PC-3 (cell line): Measurements from ENCODE around the gene ATP5ME. TPM values are rescaled to one million over a fixed set of nuclear protein-coding genes. Genes with fewer than 3 reads are reported as not detected.
"Not testable (repeated sequence)": the region's sequence is repeated elsewhere in the genome, so short reads cannot be mapped to it uniquely, and the experiment has no call there.

Experiments used
- ATAC-seq: fragments of 200-7000 bp; cut with Tn5 transposase; 2 replicates; pipeline ENCODE4 v1.9.1; 2020; ENCODE audit warnings: mild to moderate bottlenecking, moderate library complexity
- BruUV-seq: library from RNA; stranded (reverse); fragments of 400-500 nt; replicated peaks from 2 replicates; lab custom pipeline; 2021; lab: Mats Ljungman, UMichigan
- CTCF ChIA-PET: fragments of 300-600 bp; sonication (Branson Sonifier 250); formaldehyde crosslinking; loops from one replicate; lab custom pipeline; 2022; ENCODE audit warnings: antibody characterized with exemption; lab: Charles Lee
- POLR2A ChIA-PET: fragments of 300-600 bp; sonication (Branson Sonifier 250); formaldehyde crosslinking; loops from one replicate; lab custom pipeline; 2022; ENCODE audit warnings: antibody characterized with exemption; ENCODE audit not compliant: unreplicated experiment; lab: Charles Lee
- DNase-seq: peaks from one replicate; pipeline ENCODE4 v3.0.0-alpha.2; 2015
- H2AFZ ChIP-seq: fragments of 300-600 bp; sonication (generic); 2 replicates; pipeline ENCODE4 v1.6.0; 2016; ENCODE audit warnings: antibody characterized with exemption, low read length
- H3F3A ChIP-seq: fragments of 300-600 bp; sonication (generic); one replicate; pipeline ENCODE4 v1.6.0; 2017; ENCODE audit warnings: antibody characterized with exemption, low read length, control low read depth, mild to moderate bottlenecking; ENCODE audit not compliant: unreplicated experiment
- H3K27ac ChIP-seq: fragments of 300-600 bp; sonication (generic); 2 replicates; pipeline ENCODE4 v1.5.1; 2016; ENCODE audit warnings: mild to moderate bottlenecking, low read length
- H3K27me3 ChIP-seq: fragments of 300-600 bp; sonication (generic); 2 replicates; pipeline ENCODE4 v1.6.1; 2016; ENCODE audit warnings: low read length, mixed read lengths
- H3K36me3 ChIP-seq: fragments of 300-600 bp; sonication (generic); 2 replicates; pipeline ENCODE4 v1.6.1; 2016; ENCODE audit warnings: low read depth, mixed run types, low read length, mixed read lengths
- H3K4me1 ChIP-seq: fragments of 300-600 bp; sonication (generic); 2 replicates; pipeline ENCODE4 v1.5.1; 2016; ENCODE audit warnings: low read length; ENCODE audit not compliant: insufficient read depth
- H3K4me2 ChIP-seq: fragments of 300-600 bp; sonication (generic); 2 replicates; pipeline ENCODE4 v1.6.0; 2016; ENCODE audit warnings: low read length
- H3K4me3 ChIP-seq: fragments of 300-600 bp; sonication (generic); 2 replicates; pipeline ENCODE4 v1.5.1; 2016; ENCODE audit warnings: mild to moderate bottlenecking, low read length, mixed read lengths
- H3K79me2 ChIP-seq: fragments of 300-600 bp; sonication (generic); 2 replicates; pipeline ENCODE4 v1.6.1; 2017; ENCODE audit warnings: low read length, mixed read lengths
- H3K9ac ChIP-seq: fragments of 300-600 bp; sonication (generic); 2 replicates; pipeline ENCODE4 v1.6.0; 2016; ENCODE audit warnings: mild to moderate bottlenecking, low read length
- H3K9me2 ChIP-seq: fragments of 300-600 bp; sonication (generic); replicated peaks from 2 replicates; pipeline ENCODE4 v1.6.1; 2016; ENCODE audit warnings: mixed run types, low read length, mixed read lengths
- H3K9me3 ChIP-seq: fragments of 300-600 bp; sonication (generic); 2 replicates; pipeline ENCODE4 v1.6.1; 2016; ENCODE audit warnings: low read length, mixed read lengths
- H4K20me1 ChIP-seq: fragments of 300-600 bp; sonication (generic); 2 replicates; pipeline ENCODE4 v1.6.1; 2016; ENCODE audit warnings: low read length, mixed read lengths
- EZH2 ChIP-seq: fragments of 300-600 bp; sonication (generic); IDR thresholded peaks from one replicate; pipeline ENCODE4 v1.6.1; 2017; ENCODE audit warnings: antibody characterized with exemption, mild to moderate bottlenecking, low read length; ENCODE audit not compliant: unreplicated experiment
- EZH2phosphoT487 ChIP-seq: fragments of 300-600 bp; sonication (generic); IDR thresholded peaks from 2 replicates; pipeline ENCODE4 v1.6.1; 2018; ENCODE audit warnings: mild to moderate bottlenecking, antibody characterized with exemption, low read length, borderline replicate concordance
- intact Hi-C: fragments of 100-400 bp; cut with micrococcal nuclease; formaldehyde crosslinking; loops from 2 replicates; pipeline ENCODE4 v1.9.0; 2023
- total RNA-seq: library from RNA; depleted of rRNA; stranded (reverse); fragments of >200 nt; gene quantifications from 2 replicates; pipeline ENCODE4 v1.2.3, GENCODE V29; 2014
- TF ChIP-seq, protein P1 (sequence below): fragments of 300-600 bp; sonication (generic); conservative IDR thresholded peaks from 2 replicates; pipeline ENCODE4 v1.5.1; 2017; ENCODE audit warnings: antibody characterized with exemption, low read depth, mild to moderate bottlenecking, low read length

The ATP5ME gene
- total RNA-seq, 1 experiment from 2014 or later: 579 TPM

DNA sequence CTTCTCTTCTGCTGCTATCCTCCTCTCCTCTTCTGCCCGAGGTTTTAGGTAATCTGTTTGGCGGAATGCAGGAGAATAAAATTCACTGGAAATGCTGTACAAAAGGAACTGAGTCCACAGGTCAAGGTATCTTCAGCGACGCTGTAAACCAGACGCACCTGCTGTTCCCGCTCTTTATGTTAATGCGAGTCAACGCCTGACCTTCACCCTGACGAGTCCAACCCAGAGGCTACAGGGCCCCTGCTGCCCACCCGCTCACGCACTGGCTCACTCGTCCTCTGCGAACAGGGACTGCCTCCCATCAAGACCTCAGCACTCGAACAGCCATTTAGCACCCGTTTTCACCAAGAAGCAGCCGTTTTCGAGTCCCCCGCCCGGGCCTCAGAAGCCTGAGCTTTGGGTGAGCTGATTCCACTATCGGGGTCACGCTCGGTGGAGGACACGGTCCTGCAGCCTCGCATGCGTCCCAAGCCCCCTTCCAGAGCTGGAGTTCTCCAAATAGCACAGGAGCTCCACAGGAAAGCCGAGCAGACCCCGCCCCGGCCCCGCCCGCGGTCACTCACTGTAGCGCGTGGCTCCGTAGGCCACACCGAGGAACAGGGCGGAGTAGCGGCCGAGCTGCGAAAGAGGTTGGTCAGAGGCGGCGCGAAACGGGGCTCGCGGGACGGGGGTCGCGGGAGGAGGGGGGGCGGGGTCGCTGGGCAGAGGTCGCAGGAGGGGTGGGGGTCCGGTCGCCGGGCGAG lies 556 bp downstream of the ATP5ME start:
- peak overlapping the region; percentile 98 for H3K4me2 ChIP-seq
- POLR2A ChIA-PET: interaction anchor here (0.6 kb wide), 1 partner anchor 257 kb away, joined by 5 read pairs; no protein-coding TSS in a partner anchor
- H3K9me2 ChIP-seq: no peaks in the 10 kb centered on the region
- H3K36me3 ChIP-seq: peaks cover 13% of the 10 kb centered on the region
- BruUV-seq: no TSS peak
- no peaks in the 10 kb centered on the region for H3K27me3 ChIP-seq
- H3K79me2 ChIP-seq: peaks cover 20% of the 10 kb centered on the region
- H3K9ac ChIP-seq: peak overlapping the region; percentile 86
- H4K20me1 ChIP-seq: no peaks in the 10 kb centered on the region
- DNase-seq (no peak), ATAC-seq (peak; percentile 31)
- H3F3A ChIP-seq: no peaks in the 10 kb centered on the region
- no peak overlapping the region for H2AFZ ChIP-seq
- TF ChIP-seq EZH2phosphoT487: no peak
- no peak for TF ChIP-seq EZH2
- TF ChIP-seq, protein P1, sequence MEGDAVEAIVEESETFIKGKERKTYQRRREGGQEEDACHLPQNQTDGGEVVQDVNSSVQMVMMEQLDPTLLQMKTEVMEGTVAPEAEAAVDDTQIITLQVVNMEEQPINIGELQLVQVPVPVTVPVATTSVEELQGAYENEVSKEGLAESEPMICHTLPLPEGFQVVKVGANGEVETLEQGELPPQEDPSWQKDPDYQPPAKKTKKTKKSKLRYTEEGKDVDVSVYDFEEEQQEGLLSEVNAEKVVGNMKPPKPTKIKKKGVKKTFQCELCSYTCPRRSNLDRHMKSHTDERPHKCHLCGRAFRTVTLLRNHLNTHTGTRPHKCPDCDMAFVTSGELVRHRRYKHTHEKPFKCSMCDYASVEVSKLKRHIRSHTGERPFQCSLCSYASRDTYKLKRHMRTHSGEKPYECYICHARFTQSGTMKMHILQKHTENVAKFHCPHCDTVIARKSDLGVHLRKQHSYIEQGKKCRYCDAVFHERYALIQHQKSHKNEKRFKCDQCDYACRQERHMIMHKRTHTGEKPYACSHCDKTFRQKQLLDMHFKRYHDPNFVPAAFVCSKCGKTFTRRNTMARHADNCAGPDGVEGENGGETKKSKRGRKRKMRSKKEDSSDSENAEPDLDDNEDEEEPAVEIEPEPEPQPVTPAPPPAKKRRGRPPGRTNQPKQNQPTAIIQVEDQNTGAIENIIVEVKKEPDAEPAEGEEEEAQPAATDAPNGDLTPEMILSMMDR: no peak
- H3K4me3 ChIP-seq: peak overlapping the region; percentile 96
- H3K9me3 ChIP-seq: no peaks in the 10 kb centered on the region
- H3K4me1 ChIP-seq: peaks cover 25% of the 10 kb centered on the region
- H3K27ac ChIP-seq: peak overlapping the region; percentile 26; the same call in 1 of the 2 replicates
- intact Hi-C loops: no loop called here
- CTCF ChIA-PET: interaction anchor here (1.0 kb wide), 1 partner anchor 71 kb away, joined by 5 read pairs; no protein-coding TSS in a partner anchor

DNA sequence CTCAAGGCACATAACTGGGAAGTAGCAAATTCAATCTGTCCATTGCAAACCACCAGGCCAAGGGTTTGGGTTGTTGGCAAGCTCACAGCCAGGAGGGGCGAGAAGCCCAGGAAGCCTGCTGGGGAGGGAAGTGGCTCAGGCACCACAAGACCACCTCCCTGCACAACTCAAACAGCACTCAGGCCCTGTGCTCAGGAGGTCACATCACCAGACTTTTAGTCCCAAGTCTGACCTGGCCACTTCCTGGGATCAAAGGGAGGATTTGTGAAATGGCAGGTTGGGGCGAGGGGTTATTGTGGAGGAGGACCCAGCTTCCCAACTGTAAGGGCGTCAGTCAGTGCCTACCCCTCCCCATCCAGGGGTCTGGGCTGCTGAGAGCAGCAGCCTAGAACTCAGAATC lies 2.3 kb downstream of the ATP5ME start:
- Histone ChIP-seq H3K4me1 (peaks cover 14% of the 10 kb centered on the region), H3K27ac (no peak overlapping the region), H3K27me3 (no peaks in the 10 kb centered on the region), H3K36me3 (peaks cover 13% of the 10 kb centered on the region), H4K20me1 (no peaks in the 10 kb centered on the region), H3K4me3 (no peak overlapping the region), H3K9me3 (no peaks in the 10 kb centered on the region), H3K79me2 (peaks cover 20% of the 10 kb centered on the region), H3K9ac (no peak overlapping the region), H3F3A (no peaks in the 10 kb centered on the region), H2AFZ (no peak overlapping the region), H3K9me2 (no peaks in the 10 kb centered on the region), H3K4me2 (no peak overlapping the region)
- DNase-seq (no peak), ATAC-seq (no peak)
- ChIA-PET CTCF (no interaction called here), POLR2A (no interaction called here)
- intact Hi-C loops: no loop called here
- no TSS peak for BruUV-seq
- TF ChIP-seq EZH2: no peak
- TF ChIP-seq, protein P1: no peak
- TF ChIP-seq EZH2phosphoT487: no peak

DNA sequence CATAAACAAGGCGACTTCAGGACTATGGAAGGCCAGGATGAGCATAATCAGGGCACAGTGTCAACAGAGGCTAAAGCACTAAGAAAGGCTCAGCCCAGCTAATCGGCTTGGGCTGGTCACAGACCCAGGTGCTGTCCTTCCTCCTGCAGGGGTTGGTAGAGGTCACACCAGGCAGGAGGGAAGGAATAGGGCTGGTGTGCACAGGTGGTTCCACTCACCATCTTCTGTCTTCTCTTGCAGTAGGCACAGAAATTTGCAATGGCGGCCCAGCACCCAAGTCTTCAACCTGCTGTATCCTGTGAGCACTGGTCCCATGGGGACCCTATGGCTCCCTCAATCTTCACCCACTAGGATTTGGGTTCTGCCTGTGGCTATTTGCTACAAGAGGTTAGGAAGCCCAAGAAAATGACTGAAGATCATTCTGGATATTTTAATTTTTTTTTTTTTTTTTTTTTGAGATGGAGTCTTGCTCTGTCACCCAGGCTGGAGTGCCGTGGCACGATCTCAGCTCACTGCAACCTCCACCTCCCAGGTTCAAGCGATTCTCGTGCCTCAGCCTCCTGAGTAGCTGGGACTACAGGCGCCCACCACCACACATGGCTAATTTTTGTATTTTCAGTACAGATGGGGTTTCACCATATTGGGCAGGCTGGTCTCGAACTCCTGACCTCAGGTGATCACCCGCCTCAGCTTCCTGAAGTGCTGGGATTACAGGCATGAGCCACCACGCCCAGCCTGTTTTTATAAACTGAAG lies 4.1 kb downstream of the ATP5ME start:
- intact Hi-C loops, H3K4me3 ChIP-seq, ATAC-seq, H3F3A ChIP-seq, H3K9ac ChIP-seq, CTCF ChIA-PET, H2AFZ ChIP-seq, H3K4me2 ChIP-seq, H3K27ac ChIP-seq, DNase-seq, H4K20me1 ChIP-seq, BruUV-seq, H3K9me2 ChIP-seq, H3K9me3 ChIP-seq, H3K27me3 ChIP-seq, POLR2A ChIA-PET, H3K4me1 ChIP-seq: not testable (repeated sequence)
- Histone ChIP-seq H3K36me3 (peaks cover 13% of the 10 kb centered on the region), H3K79me2 (peaks cover 16% of the 10 kb centered on the region)

DNA sequence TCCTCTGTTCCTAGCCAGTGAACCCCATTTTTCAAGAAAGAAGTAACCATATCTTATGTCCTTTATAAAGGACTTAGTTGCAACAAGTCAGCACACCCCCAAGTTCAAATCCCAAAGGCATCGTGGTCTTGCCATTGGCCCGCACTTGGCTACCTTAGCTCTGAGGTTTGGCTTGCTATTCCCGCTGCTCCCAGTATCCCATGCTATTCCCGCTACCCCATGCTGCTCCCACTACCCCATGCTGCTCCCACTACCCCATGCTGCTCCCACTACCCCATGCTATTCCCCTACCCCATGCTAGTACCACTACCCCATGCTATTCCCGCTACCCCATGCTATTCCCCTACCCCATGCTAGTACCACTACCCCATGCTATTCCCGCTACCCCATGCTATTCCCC lies 5.9 kb downstream of the ATP5ME start:
- intact Hi-C loops, ATAC-seq, H3K79me2 ChIP-seq, BruUV-seq, DNase-seq, H3K4me3 ChIP-seq, H3K4me1 ChIP-seq, H3K9me3 ChIP-seq, CTCF ChIA-PET, POLR2A ChIA-PET, H3K9me2 ChIP-seq, H3F3A ChIP-seq, H3K9ac ChIP-seq, H3K4me2 ChIP-seq, H2AFZ ChIP-seq, H3K27ac ChIP-seq, H4K20me1 ChIP-seq, H3K27me3 ChIP-seq: not testable (repeated sequence)
- H3K36me3 ChIP-seq: peaks cover 13% of the 10 kb centered on the region
